Psoas muscle (tissue), 8 donors: ENCODE results near the gene RUNX3. TPM values are rescaled to one million over a fixed set of nuclear protein-coding genes. Genes with fewer than 3 reads are reported as not detected.

Source experiments
- ATAC-seq, 4 donors: fragments of 200-7000 bp; cut with Tn5 transposase; one replicate each; pipeline ENCODE4 v1.9.1; 2020; ENCODE audit warnings: moderate library complexity in 3 of 4, mild to moderate bottlenecking in 2 of 4
- DNase-seq, 2 donors: peaks; one replicate each; pipeline ENCODE4 v3.0.0-alpha.2; 2020
- H3K27ac ChIP-seq: fragments of 200-600 bp; one replicate; pipeline ENCODE4 v1.8.0; 2022
- H3K27me3 ChIP-seq, 3 donors: fragments of 200-600 bp in 1 of 3; one replicate each; pipeline versions ENCODE4 v1.6.1 to v1.8.0; 2013 to 2022; ENCODE audit warnings: low read length in 2 of 3, mild to moderate bottlenecking in 2 of 3, moderate library complexity in 1 of 3; ENCODE audit not compliant: insufficient read depth in 3 of 3
- H3K36me3 ChIP-seq, 2 donors: fragments of 200-600 bp in 1 of 2; one replicate each; pipeline versions ENCODE4 v1.6.1 to v1.8.0; 2013 to 2022; ENCODE audit warnings: low read depth in 1 of 2, mild to moderate bottlenecking in 1 of 2, moderate library complexity in 1 of 2; ENCODE audit not compliant: insufficient read depth in 1 of 2
- H3K4me1 ChIP-seq: fragments of 200-600 bp; one replicate; pipeline ENCODE4 v1.8.0; 2022
- H3K4me3 ChIP-seq: fragments of 200-600 bp; one replicate; pipeline ENCODE4 v1.8.0; 2022; ENCODE audit warnings: mild to moderate bottlenecking
- H3K9me3 ChIP-seq: fragments of 200-600 bp; one replicate; pipeline ENCODE4 v1.8.0; 2022
- CTCF ChIP-seq: fragments of 200-600 bp; IDR thresholded peaks from one replicate; pipeline ENCODE4 v1.8.0; 2022; ENCODE audit warnings: antibody characterized with exemption
- WGBS, 3 donors: extraction: QIAGEN DNeasy Blood & Tissue Kit; methylation state at CpG; one replicate each; pipeline versions ENCODE4 v1.1.6 to v1.1.7; 2013; 5-methylcytosine and 5-hydroxymethylcytosine counted together
- intact Hi-C, 2 donors: fragments of 100-400 bp; cut with DNase I; formaldehyde crosslinking; loops; one replicate each; pipeline versions ENCODE4 v1.11.0 to v1.14.2; 2022
- polyA plus RNA-seq, 3 donors: library from polyadenylated mRNA; stranded (reverse); fragments of 200-250 nt; gene quantifications; one replicate each; pipeline ENCODE4 v1.2.3, GENCODE V29; 2013
- total RNA-seq, 4 donors: library from RNA; stranded (reverse); fragmentation: NEBNext Ultra II Directional in 2 of 4; extraction: Animal tissue kit (Norgen Biotek cat#: 25700) in 2 of 4; gene quantifications; one replicate each; pipeline versions ENCODE4 v1.2.1 to v1.2.4, GENCODE V29; 2021 to 2023
- donor health status: healthy with polysubstance abuse.
- donor health status: DM: no; HTN: no; CAD: no; lungs with moderate emphysema.
- donor health status: Bipolar disorder and iron deficiency.
- donor health status: healthy.
- donor health status: DM: yes; HTN: yes; CAD: no.
- donor health status: DM: no; HTN: no; CAD: no.
- donor health status: DM: no; HTN: no; CAD: no.
- donor health status: DM: yes; HTN: yes; CAD: no.

The RUNX3 gene
- total and polyA plus RNA-seq, 7 donors = 0.16 to 0.59 (median 0.28) TPM

- 82 to 83% (median 82%) methylated on average over 6 of the region's 6 CpGs for WGBS, 3 donors
- Histone ChIP-seq H3K36me3 (no peaks in the 10 kb centered on the region), H3K9me3 (no peaks in the 10 kb centered on the region), H3K27me3 (peaks cover 0 to 8% (median 0%) of the 10 kb centered on the region in 3 donors), H3K4me3 (no peak overlapping the region), H3K27ac (no peak overlapping the region), H3K4me1 (no peaks in the 10 kb centered on the region)
- TF ChIP-seq CTCF = no peak
- DNase-seq = no peak
- ATAC-seq = no peak
- intact Hi-C loops = no loop called here
Measured at GRCh38 chr1:24954022-24954421, 23.9 kb upstream of the RUNX3 start.

GRCh38 chr1:24952413-24952841 lies 22.4 kb upstream of the RUNX3 start:
- intact Hi-C loops = no loop called here
- no peaks in the 10 kb centered on the region for H3K36me3 ChIP-seq
- H3K27ac ChIP-seq = no peak overlapping the region
- no peak overlapping the region for H3K4me3 ChIP-seq
- TF ChIP-seq CTCF = no peak
- WGBS, 3 donors = 40 to 53% (median 47%) methylated on average over 5 of the region's 5 CpGs
- H3K9me3 ChIP-seq = no peaks in the 10 kb centered on the region
- ATAC-seq (no peak), DNase-seq (no peak)
- no peaks in the 10 kb centered on the region for H3K4me1 ChIP-seq
- peaks cover 0 to 8% (median 0%) of the 10 kb centered on the region in 3 donors for H3K27me3 ChIP-seq

GRCh38 chr1:24951810-24952412 lies 21.8 kb upstream of the RUNX3 start:
- Histone ChIP-seq H3K27me3 (peaks cover 0 to 8% (median 0%) of the 10 kb centered on the region in 3 donors), H3K4me1 (no peaks in the 10 kb centered on the region), H3K27ac (no peak overlapping the region), H3K36me3 (no peaks in the 10 kb centered on the region), H3K4me3 (no peak overlapping the region), H3K9me3 (no peaks in the 10 kb centered on the region)
- no peak for DNase-seq
- ATAC-seq = no peak
- WGBS, 3 donors = 90 to 95% (median 94%) methylated on average over 2 of the region's 2 CpGs
- intact Hi-C loops = no loop called here
- TF ChIP-seq CTCF = no peak

- H3K27me3 ChIP-seq = peaks cover 0 to 4% (median 0%) of the 10 kb centered on the region in 3 donors
- no peak overlapping the region for H3K27ac ChIP-seq
- ATAC-seq (no peak), DNase-seq (no peak)
- no peaks in the 10 kb centered on the region for H3K36me3 ChIP-seq
- intact Hi-C loops = no loop called here
- 70 to 79% (median 71%) methylated on average over 6 of the region's 6 CpGs for WGBS, 3 donors
- no peak overlapping the region for H3K4me3 ChIP-seq
- no peak for TF ChIP-seq CTCF
- no peaks in the 10 kb centered on the region for H3K4me1 ChIP-seq
- no peaks in the 10 kb centered on the region for H3K9me3 ChIP-seq
Measured at GRCh38 chr1:24951337-24951736, 21.3 kb upstream of the RUNX3 start.
